ENCODE results near the gene LBX2. TPM values are rescaled to one million over a fixed set of nuclear protein-coding genes. Genes with fewer than 3 reads are reported as not detected.

Gene LBX2
- total RNA-seq, 4 donors from 2014 or later = 0.80 to 3.8 (median 1.6) TPM; not detected in 1

- WGBS, 2 donors (ENCODE audit: low coverage in 1 of 2) = 60 to 71% methylated on average over 1 to 3 of the region's 3 CpGs
- TF ChIP-seq POLR2AphosphoS5 (IDR thresholded peaks at IDR 0.05) (no peak), CTCF (IDR thresholded peaks at IDR 0.05) (peak in 1 of 5 experiments; percentile 13)
- Histone ChIP-seq H3K4me3 (no peak overlapping the region), H3K4me1 (peaks cover 6 to 15% (median 9%) of the 10 kb centered on the region in 4 donors), H3K36me3 (no peaks in the 10 kb centered on the region), H3K27ac (no peak overlapping the region), H3K9me3 (no peaks in the 10 kb centered on the region), H3K27me3 (no peaks in the 10 kb centered on the region)
- in situ Hi-C loops (cut with MboI; ENCODE audit: low pct_ligation_motif_present in 1 of 4, low pct_unique_long_range_greater_than_20kb in 1 of 4, low sequenced_read_pairs in 3 of 4) (no loop called here), intact Hi-C loops (cut with DNase I; ENCODE audit: low total_unique reads) (no loop called here)
- DNase-seq = no peak
Observed at GRCh38 chr2:74544634-74545033, 45.2 kb upstream of the LBX2 start.

- no peak for DNase-seq
Observed at GRCh38 chr2:74542978-74543377, 43.6 kb upstream of the LBX2 start.

GRCh38 chr2:74540291-74540690 is 40.9 kb upstream of the LBX2 start:
- no peak for TF ChIP-seq EP300 (IDR thresholded peaks at IDR 0.05; ENCODE audit: low read depth)
- no peak for TF ChIP-seq CTCF (IDR thresholded peaks at IDR 0.05)
- TF ChIP-seq POLR2A (IDR thresholded peaks at IDR 0.05) = no peak
- TF ChIP-seq POLR2AphosphoS5 (IDR thresholded peaks at IDR 0.05) = no peak
- intact Hi-C loops (cut with DNase I; ENCODE audit: low total_unique reads) = no loop called here
- H3K27me3 ChIP-seq = no peaks in the 10 kb centered on the region
- in situ Hi-C loops (cut with MboI; ENCODE audit: low pct_ligation_motif_present in 1 of 4, low pct_unique_long_range_greater_than_20kb in 1 of 4, low sequenced_read_pairs in 3 of 4) = no loop called here
- no peak overlapping the region for H3K27ac ChIP-seq
- 67% methylated on average over 5 of the region's 5 CpGs; no CpG with 5 or more reads in 1 of the 2 donors for WGBS, 2 donors (ENCODE audit: low coverage in 1 of 2)
- H3K9me3 ChIP-seq = no peaks in the 10 kb centered on the region
- DNase-seq = no peak
- no peaks in the 10 kb centered on the region for H3K36me3 ChIP-seq
- H3K4me3 ChIP-seq = no peak overlapping the region
- H3K4me1 ChIP-seq = no peaks in the 10 kb centered on the region

More at GRCh38 chr2:74542978-74543377, 43.6 kb upstream of the LBX2 start:
- intact Hi-C loops (cut with DNase I; ENCODE audit: low total_unique reads) = no loop called here
- TF ChIP-seq CTCF (IDR thresholded peaks at IDR 0.05) = no peak
- no peak for TF ChIP-seq POLR2A (IDR thresholded peaks at IDR 0.05)
- TF ChIP-seq POLR2AphosphoS5 (IDR thresholded peaks at IDR 0.05) = no peak
- TF ChIP-seq EP300 (IDR thresholded peaks at IDR 0.05; ENCODE audit: low read depth) = no peak
- H3K27me3 ChIP-seq = no peaks in the 10 kb centered on the region
- in situ Hi-C loops (cut with MboI; ENCODE audit: low pct_ligation_motif_present in 1 of 4, low pct_unique_long_range_greater_than_20kb in 1 of 4, low sequenced_read_pairs in 3 of 4) = no loop called here
- no peaks in the 10 kb centered on the region for H3K9me3 ChIP-seq
- WGBS, 2 donors (ENCODE audit: low coverage in 1 of 2) = 91 to 100% methylated on average over 1 of the region's 1 CpG
- H3K36me3 ChIP-seq = no peaks in the 10 kb centered on the region
- no peak overlapping the region for H3K4me3 ChIP-seq
- H3K4me1 ChIP-seq = no peaks in the 10 kb centered on the region
- H3K27ac ChIP-seq = no peak overlapping the region

GRCh38 chr2:74538881-74539339 is 39.5 kb upstream of the LBX2 start:
- Histone ChIP-seq H3K27me3 (no peaks in the 10 kb centered on the region), H3K9me3 (no peaks in the 10 kb centered on the region), H3K4me1 (no peaks in the 10 kb centered on the region), H3K27ac (no peak overlapping the region), H3K4me3 (no peak overlapping the region), H3K36me3 (no peaks in the 10 kb centered on the region)
- WGBS, 2 donors (ENCODE audit: low coverage in 1 of 2) = 61 to 100% methylated on average over 1 to 7 of the region's 7 CpGs
- DNase-seq = no peak
- intact Hi-C loops (cut with DNase I; ENCODE audit: low total_unique reads) (no loop called here), in situ Hi-C loops (cut with MboI; ENCODE audit: low pct_ligation_motif_present in 1 of 4, low pct_unique_long_range_greater_than_20kb in 1 of 4, low sequenced_read_pairs in 3 of 4) (no loop called here)
- TF ChIP-seq POLR2A (IDR thresholded peaks at IDR 0.05) = no peak

- intact Hi-C loops (cut with DNase I; ENCODE audit: low total_unique reads) (no loop called here), in situ Hi-C loops (cut with MboI; ENCODE audit: low pct_ligation_motif_present in 1 of 4, low pct_unique_long_range_greater_than_20kb in 1 of 4, low sequenced_read_pairs in 3 of 4) (no loop called here)
- Histone ChIP-seq H3K9me3 (no peaks in the 10 kb centered on the region), H3K4me3 (no peak overlapping the region), H3K27me3 (no peaks in the 10 kb centered on the region), H3K4me1 (peaks cover 0 to under 1% (median 0%) of the 10 kb centered on the region in 4 donors), H3K27ac (no peak overlapping the region), H3K36me3 (peaks cover 0 to 4% (median 0%) of the 10 kb centered on the region in 4 donors)
- WGBS, 2 donors (ENCODE audit: low coverage in 1 of 2) = 71 to 83% methylated on average over 2 to 4 of the region's 4 CpGs
- DNase-seq = no peak
- TF ChIP-seq CTCF (IDR thresholded peaks at IDR 0.05) = no peak
- no peak for TF ChIP-seq EP300 (IDR thresholded peaks at IDR 0.05; ENCODE audit: low read depth)
- TF ChIP-seq POLR2AphosphoS5 (IDR thresholded peaks at IDR 0.05) = no peak
Observed at GRCh38 chr2:74537140-74537539, 37.7 kb upstream of the LBX2 start.

All from transverse colon (tissue), 4 donors.